ENCODE measurements around the gene VIPR1. TPM values are rescaled to one million over a fixed set of nuclear protein-coding genes. Genes with fewer than 3 reads are reported as not detected.

Gene VIPR1
- total and polyA plus RNA-seq, 4 experiments from 2014 or later = 23.1 to 104 (median 62.0) TPM

- no peak for DNase-seq
- intact Hi-C loops (cut with micrococcal nuclease) = no loop called here
- H3K27ac ChIP-seq (ENCODE audit: low read depth, low read length) = peak overlapping the region; percentile 6
- Mint-ChIP-seq H3K9me3 (no peaks in the 10 kb centered on the region), H3K27ac (peak overlapping the region; percentile 76 to 94 (median 93)), H3K27me3 (no peaks in the 10 kb centered on the region), H3K4me1 (peaks cover 25 to 74% (median 46%) of the 10 kb centered on the region in 4 donors), H3K4me3 (peak overlapping the region; percentile 49 to 88 (median 78)), H3K36me3 (peaks cover 34 to 47% of the 10 kb centered on the region in 2 donors)
- peaks cover 3% of the 10 kb centered on the region for H3K36me3 ChIP-seq (ENCODE audit: insufficient read depth, low read length)
- ChIA-PET POLR2A (ENCODE audit: partially characterized antibody) (interaction anchor here (1.3 to 2.4 kb wide), 3 partner anchors 12 to 18 kb away, joined by 4 to 22 read pairs (median 13); partner anchors contain the start of gene VIPR1), CTCF (ENCODE audit: partially characterized antibody) (interaction anchor here (1.6 to 50.4 kb wide), 3 partner anchors 8 to 23 kb away, joined by 4 to 1823 read pairs (median 38); partner anchors contain the start of gene VIPR1)
- no peak overlapping the region for H3K4me3 ChIP-seq (ENCODE audit: low read length in 2 of 2)
- no peaks in the 10 kb centered on the region for H3K9me3 ChIP-seq (ENCODE audit: control insufficient read depth in 1 of 2, low read length in 2 of 2)
- H3K27me3 ChIP-seq (ENCODE audit: insufficient read depth, low read length) = no peaks in the 10 kb centered on the region
- peaks cover 39% of the 10 kb centered on the region for H3K4me1 ChIP-seq (ENCODE audit: insufficient read depth, low read length)
These were observed 17.9 kb downstream of the VIPR1 start for GRCh38 chr3:42520336-42520735.

DNA sequence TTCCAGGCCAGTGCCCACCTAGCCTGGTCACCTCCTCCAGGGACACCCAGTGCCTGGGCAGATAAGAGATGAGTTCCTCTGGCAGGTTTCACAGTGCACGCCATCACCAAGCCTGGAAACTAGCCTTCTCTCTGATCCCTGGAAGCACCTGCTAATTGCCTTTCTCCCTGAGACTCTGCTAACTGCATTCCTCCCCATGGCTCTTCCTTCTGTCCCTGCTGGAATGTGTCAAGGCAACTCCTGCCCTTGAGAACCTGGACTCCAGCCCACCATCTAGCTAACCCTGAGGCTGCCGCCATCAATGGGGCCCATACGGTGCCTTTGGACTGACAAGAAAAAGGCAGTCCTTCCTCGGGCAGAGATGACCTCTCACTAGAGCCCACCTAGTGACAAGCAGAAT lies 18.5 kb downstream of the VIPR1 start:
- Mint-ChIP-seq H3K27me3 (no peaks in the 10 kb centered on the region), H3K27ac (peak overlapping the region; percentile 76 to 94 (median 90)), H3K4me1 (peaks cover 22 to 74% (median 44%) of the 10 kb centered on the region in 4 donors), H3K9me3 (no peaks in the 10 kb centered on the region), H3K36me3 (peaks cover 34 to 43% of the 10 kb centered on the region in 2 donors), H3K4me3 (peak overlapping the region in 5 of 8 donors; percentile 76 to 88 (median 79))
- Histone ChIP-seq H3K36me3 (ENCODE audit: insufficient read depth, low read length) (no peaks in the 10 kb centered on the region), H3K4me1 (ENCODE audit: insufficient read depth, low read length) (peaks cover 40% of the 10 kb centered on the region), H3K27me3 (ENCODE audit: insufficient read depth, low read length) (no peaks in the 10 kb centered on the region), H3K9me3 (ENCODE audit: control insufficient read depth in 1 of 2, low read length in 2 of 2) (no peaks in the 10 kb centered on the region), H3K4me3 (ENCODE audit: low read length in 2 of 2) (no peak overlapping the region), H3K27ac (ENCODE audit: low read depth, low read length) (peak overlapping the region; percentile 6)
- CTCF ChIA-PET (ENCODE audit: partially characterized antibody) = interaction anchor here (0.8 to 50.4 kb wide), 4 partner anchors 9 to 23 kb away, joined by 3 to 1823 read pairs (median 21); partner anchors contain the start of gene VIPR1
- POLR2A ChIA-PET (ENCODE audit: partially characterized antibody) = interaction anchor here (0.7 to 2.4 kb wide), 4 partner anchors 14 to 24 kb away, joined by 3 to 22 read pairs (median 8); partner anchors contain the start of gene VIPR1
- DNase-seq = no peak
- intact Hi-C loops (cut with micrococcal nuclease) = no loop called here

- ChIA-PET POLR2A (ENCODE audit: partially characterized antibody) (interaction anchor here (2.2 kb wide), 1 partner anchor 23 kb away, joined by 11 read pairs; the partner anchor contains the start of gene VIPR1), CTCF (ENCODE audit: partially characterized antibody) (interaction anchor here (40.6 to 50.4 kb wide), 2 partner anchors 0 to 19 kb away, joined by 1823 read pairs; partner anchors contain the start of gene VIPR1)
- intact Hi-C loops (cut with micrococcal nuclease) = no loop called here
- no peak overlapping the region for H3K4me3 Mint-ChIP-seq
- H3K27me3 Mint-ChIP-seq = no peaks in the 10 kb centered on the region
- no peak for DNase-seq
- Histone ChIP-seq H3K27me3 (ENCODE audit: insufficient read depth, low read length) (no peaks in the 10 kb centered on the region), H3K36me3 (ENCODE audit: insufficient read depth, low read length) (no peaks in the 10 kb centered on the region), H3K4me3 (ENCODE audit: low read length in 2 of 2) (no peak overlapping the region), H3K4me1 (ENCODE audit: insufficient read depth, low read length) (peaks cover 65% of the 10 kb centered on the region), H3K27ac (ENCODE audit: low read depth, low read length) (no peak overlapping the region), H3K9me3 (ENCODE audit: control insufficient read depth in 1 of 2, low read length in 2 of 2) (no peaks in the 10 kb centered on the region)
- peaks cover 0 to 2% (median 0%) of the 10 kb centered on the region in 8 donors for H3K9me3 Mint-ChIP-seq
- peaks cover 42 to 92% (median 63%) of the 10 kb centered on the region in 4 donors for H3K4me1 Mint-ChIP-seq
- peak overlapping the region; percentile 63 to 94 (median 82) for H3K27ac Mint-ChIP-seq
- H3K36me3 Mint-ChIP-seq = peaks cover 46 to 47% of the 10 kb centered on the region in 2 donors
These were observed 22.3 kb downstream of the VIPR1 start for GRCh38 chr3:42524751-42525150.

DNA sequence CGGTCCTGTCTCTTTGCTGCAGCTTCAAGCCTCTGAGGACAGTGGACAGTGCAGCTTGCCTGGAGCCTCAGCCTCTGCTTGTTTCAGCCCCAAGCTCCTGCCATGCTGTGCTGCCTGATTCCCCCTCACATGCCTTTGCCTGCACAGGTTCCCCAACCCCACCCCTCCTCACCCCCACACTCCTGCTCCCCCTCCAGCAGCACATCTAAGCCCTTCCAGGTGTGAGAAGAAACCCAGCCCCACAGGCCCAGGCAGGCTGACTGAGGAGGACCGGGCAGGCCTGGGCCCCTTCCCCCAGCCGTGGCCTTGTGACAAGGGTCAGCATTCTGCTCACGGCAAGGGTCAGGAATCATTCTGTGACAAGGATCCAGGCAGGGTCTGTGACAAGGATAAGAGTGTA lies 22.8 kb downstream of the VIPR1 start:
- POLR2A ChIA-PET (ENCODE audit: partially characterized antibody) = interaction anchor here (2.2 kb wide), 1 partner anchor 23 kb away, joined by 11 read pairs; the partner anchor contains the start of gene VIPR1

DNA sequence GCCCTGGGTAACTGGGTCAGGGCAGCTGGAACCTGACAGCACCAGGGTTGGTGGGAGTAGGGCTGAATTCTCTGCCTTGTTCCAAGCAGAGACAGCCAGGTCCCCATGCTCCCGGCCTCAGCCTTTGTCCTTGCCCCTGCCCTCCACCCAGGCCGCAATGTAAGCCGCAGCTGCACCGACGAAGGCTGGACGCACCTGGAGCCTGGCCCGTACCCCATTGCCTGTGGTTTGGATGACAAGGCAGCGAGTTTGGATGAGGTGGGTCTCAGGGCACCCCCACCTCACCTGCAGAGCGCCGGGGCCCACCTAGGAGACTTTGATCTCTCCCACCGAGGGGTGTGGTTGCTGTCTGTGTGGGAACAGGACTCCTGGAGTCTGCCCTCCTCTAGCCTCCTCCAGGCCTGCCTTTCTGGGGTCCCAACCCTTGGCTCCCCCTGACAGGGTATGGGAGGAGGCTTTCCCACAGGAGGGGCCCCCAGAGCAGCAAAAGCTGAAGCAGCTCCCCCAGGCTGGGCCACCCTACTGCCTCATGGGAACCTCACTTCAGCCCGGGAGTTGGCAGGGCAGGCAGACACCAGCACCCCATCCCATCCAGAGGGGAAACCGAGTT lies 23.4 kb downstream of the VIPR1 start:
- Histone ChIP-seq H3K27me3 (ENCODE audit: insufficient read depth, low read length) (no peaks in the 10 kb centered on the region), H3K9me3 (ENCODE audit: control insufficient read depth in 1 of 2, low read length in 2 of 2) (no peaks in the 10 kb centered on the region), H3K36me3 (ENCODE audit: insufficient read depth, low read length) (no peaks in the 10 kb centered on the region), H3K27ac (ENCODE audit: low read depth, low read length) (peak overlapping the region; percentile 41), H3K4me3 (ENCODE audit: low read length in 2 of 2) (no peak overlapping the region), H3K4me1 (ENCODE audit: insufficient read depth, low read length) (peaks cover 65% of the 10 kb centered on the region)
- peak overlapping the region in 1 of 8 donors; percentile 86 for H3K4me3 Mint-ChIP-seq
- H3K9me3 Mint-ChIP-seq = peaks cover 0 to 4% (median 0%) of the 10 kb centered on the region in 8 donors
- no peaks in the 10 kb centered on the region for H3K27me3 Mint-ChIP-seq
- peaks cover 43 to 48% of the 10 kb centered on the region in 2 donors for H3K36me3 Mint-ChIP-seq
- peaks cover 43 to 92% (median 62%) of the 10 kb centered on the region in 4 donors for H3K4me1 Mint-ChIP-seq
- intact Hi-C loops (cut with micrococcal nuclease) = no loop called here
- CTCF ChIA-PET (ENCODE audit: partially characterized antibody) = interaction anchor here (1.2 to 50.4 kb wide), 3 partner anchors 1 to 52 kb away, joined by 3 to 1823 read pairs (median 1823); partner anchors contain the start of gene VIPR1
- DNase-seq = no peak
- POLR2A ChIA-PET (ENCODE audit: partially characterized antibody) = interaction anchor here (1.0 to 2.6 kb wide), 7 partner anchors 11 to 57 kb away, joined by 3 to 24 read pairs (median 9); partner anchors contain the start of genes SEC22C and VIPR1
- H3K27ac Mint-ChIP-seq = peak overlapping the region; percentile 72 to 95 (median 93)

More for the DNA sequence above, 22.8 kb downstream of the VIPR1 start:
- CTCF ChIA-PET (ENCODE audit: partially characterized antibody) = interaction anchor here (40.6 to 50.4 kb wide), 2 partner anchors 0 to 19 kb away, joined by 1823 read pairs; partner anchors contain the start of gene VIPR1
- Histone ChIP-seq H3K9me3 (ENCODE audit: control insufficient read depth in 1 of 2, low read length in 2 of 2) (no peaks in the 10 kb centered on the region), H3K36me3 (ENCODE audit: insufficient read depth, low read length) (no peaks in the 10 kb centered on the region), H3K4me3 (ENCODE audit: low read length in 2 of 2) (no peak overlapping the region), H3K4me1 (ENCODE audit: insufficient read depth, low read length) (peaks cover 65% of the 10 kb centered on the region), H3K27me3 (ENCODE audit: insufficient read depth, low read length) (no peaks in the 10 kb centered on the region), H3K27ac (ENCODE audit: low read depth, low read length) (no peak overlapping the region)
- intact Hi-C loops (cut with micrococcal nuclease) = no loop called here
- Mint-ChIP-seq H3K4me3 (no peak overlapping the region), H3K4me1 (peaks cover 43 to 92% (median 63%) of the 10 kb centered on the region in 4 donors), H3K36me3 (peaks cover 46 to 49% of the 10 kb centered on the region in 2 donors), H3K27me3 (no peaks in the 10 kb centered on the region), H3K9me3 (peaks cover 0 to 3% (median 0%) of the 10 kb centered on the region in 8 donors), H3K27ac (peak overlapping the region; percentile 53 to 94 (median 79))
- DNase-seq = no peak

GRCh38 chr3:42526616-42527367 lies 24.3 kb downstream of the VIPR1 start:
- Mint-ChIP-seq H3K4me3 (peak overlapping the region in 7 of 8 donors; percentile 45 to 86 (median 74)), H3K27me3 (no peaks in the 10 kb centered on the region), H3K9me3 (peaks cover 0 to 4% (median 0%) of the 10 kb centered on the region in 8 donors), H3K4me1 (peaks cover 44 to 94% (median 65%) of the 10 kb centered on the region in 4 donors), H3K36me3 (peaks cover 45 to 50% of the 10 kb centered on the region in 2 donors), H3K27ac (peak overlapping the region; percentile 93 to 95 (median 94))
- peak; percentile 30 to 55 (median 42) for DNase-seq
- ChIA-PET POLR2A (ENCODE audit: partially characterized antibody) (interaction anchor here (0.9 to 2.6 kb wide), 8 partner anchors 10 to 64 kb away, joined by 3 to 24 read pairs (median 4); partner anchors contain the start of genes SEC22C, SS18L2 and VIPR1), CTCF (ENCODE audit: partially characterized antibody) (interaction anchor here (1.2 to 50.4 kb wide), 3 partner anchors 2 to 51 kb away, joined by 3 to 1823 read pairs (median 1823); partner anchors contain the start of gene VIPR1)
- intact Hi-C loops (cut with micrococcal nuclease) = no loop called here
- Histone ChIP-seq H3K27me3 (ENCODE audit: insufficient read depth, low read length) (no peaks in the 10 kb centered on the region), H3K9me3 (ENCODE audit: control insufficient read depth in 1 of 2, low read length in 2 of 2) (no peaks in the 10 kb centered on the region), H3K27ac (ENCODE audit: low read depth, low read length) (peak overlapping the region; percentile 41), H3K4me1 (ENCODE audit: insufficient read depth, low read length) (peaks cover 68% of the 10 kb centered on the region), H3K4me3 (ENCODE audit: low read length in 2 of 2) (peak overlapping the region in 1 of 2 donors; percentile 1), H3K36me3 (ENCODE audit: insufficient read depth, low read length) (no peaks in the 10 kb centered on the region)
